Left renal pelvis (tissue), 4 donors: ENCODE data around the gene IRAK4. TPM values are rescaled to one million over a fixed set of nuclear protein-coding genes. Genes with fewer than 3 reads are reported as not detected.
A peak's percentile ranks its signal among the peaks of the same experiment; 100 is the strongest.

Experiments
- DNase-seq, 4 donors: peaks; one replicate each; pipeline ENCODE4 v3.0.0-alpha.2; 2013; ENCODE audit warnings: low read depth in 4 of 4, low spot score in 3 of 4
- polyA plus RNA-seq, 4 donors: library from polyadenylated mRNA; unstranded; fragments of 120-200 nt; gene quantifications; one replicate each; pipeline ENCODE4 v1.2.1, GENCODE V29; 2013; ENCODE audit not compliant: insufficient read length in 4 of 4

Gene IRAK4
- polyA plus RNA-seq, 4 donors, result 10.4 to 18.5 (median 16.4) TPM

DNA sequence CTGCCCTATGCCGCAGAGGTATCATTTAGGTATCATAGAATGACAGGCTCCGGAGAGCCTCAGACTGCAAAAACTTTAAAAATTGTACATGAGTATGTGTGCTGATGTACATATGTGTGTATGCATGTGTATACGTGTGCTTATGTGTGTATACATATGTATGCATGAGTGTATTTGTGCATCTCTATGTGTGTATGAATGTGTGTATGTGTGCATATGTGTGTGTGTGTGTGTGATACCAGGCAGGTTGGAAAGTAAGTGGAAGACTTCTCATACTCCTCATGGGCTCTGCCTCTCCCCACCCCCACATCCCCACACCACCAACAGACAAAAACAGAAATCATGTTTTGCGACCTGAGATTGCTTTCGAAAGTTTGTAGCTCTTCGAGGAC lies 76.5 kb downstream of the IRAK4 start:
- peak in 2 of 4 donors; percentile 6 to 11 for DNase-seq

- peak in 3 of 4 donors; percentile 33 to 45 (median 45) for DNase-seq
Observed at GRCh38 chr12:43835656-43836474, 77.1 kb downstream of the IRAK4 start, which contains the start of gene TMEM117. TSS of gene TMEM117 (plus strand) at chr12:43836081.

DNA sequence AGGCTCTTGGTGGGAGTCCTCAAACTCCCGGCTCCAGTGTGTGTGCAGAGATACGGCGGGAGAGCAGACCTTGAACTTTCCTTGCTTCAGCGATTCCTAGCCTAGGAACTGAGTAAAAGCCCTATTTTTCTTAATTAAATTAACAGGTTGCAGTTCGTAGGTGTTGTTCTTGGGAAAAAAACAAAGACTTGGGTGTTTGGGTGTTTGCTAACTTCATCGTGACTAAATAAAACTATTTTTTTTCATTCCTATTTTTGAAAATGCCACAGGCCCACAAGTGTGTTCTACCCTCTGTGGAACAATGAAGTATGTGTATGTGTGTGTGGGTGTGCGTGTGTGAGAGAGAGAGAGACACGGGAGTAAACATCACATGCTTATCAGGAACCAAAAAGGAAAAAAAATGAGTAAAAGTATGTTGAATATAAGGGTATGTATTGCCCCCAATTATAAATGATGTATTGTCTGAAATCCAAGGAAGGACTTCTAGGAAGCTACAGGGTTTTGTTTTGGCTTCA lies 77.8 kb downstream of the IRAK4 start:
- peak in 1 of 4 donors; percentile 17 for DNase-seq

Other genes with a start within 250 kb of the IRAK4 start
- under 1 TPM; 0.35 to 0.99 (median 0.75) TPM for gene ADAMTS20, start 206.7 kb upstream of the IRAK4 start, polyA plus RNA-seq
- 10 to 100 TPM; 11.8 to 15.9 (median 13.0) TPM for gene PUS7L, start 161 bp upstream of the IRAK4 start, polyA plus RNA-seq
- gene TWF1, start 47.4 kb downstream of the IRAK4 start, polyA plus RNA-seq, result 100 to 1,000 TPM in 1 of 4 donors, 10 to 100 TPM in 3; 66.3 to 109 (median 77.9) TPM
- gene TMEM117, start 77.1 kb downstream of the IRAK4 start, polyA plus RNA-seq, result 10 to 100 TPM; 11.4 to 19.7 (median 15.1) TPM